ENCODE results near the gene TPM2.

GRCh38 chr9:35713578-35713977, 23.9 kb upstream of the TPM2 start:
- TF ChIP-seq POLR2AphosphoS5 (IDR thresholded peaks at IDR 0.05; ENCODE audit: low read depth, low read length) = no peak
- no peak for TF ChIP-seq POLR2A (IDR thresholded peaks at IDR 0.05; ENCODE audit: low read depth, low read length)
- TF ChIP-seq TAF1 (IDR thresholded peaks at IDR 0.05; ENCODE audit: low read depth, low read length) = no peak
- TF ChIP-seq POU2F2 (IDR thresholded peaks at IDR 0.05; ENCODE audit: low read depth, low read length) = no peak
